NCI-H1694 (cell line): Measurements from ENCODE around the gene FBXL20.
A peak's percentile ranks its signal among the peaks of the same experiment; 100 is the strongest.

ENCODE experiments used
- DNase-seq: peaks from one replicate; lab custom pipeline; 2025; lab: John Stamatoyannopoulos, UW

FBXL20 gene

GRCh38 chr17:39225959-39226683, 175.3 kb downstream of the FBXL20 start:
- DNase-seq, result peak; percentile 88

GRCh38 chr17:39225308-39225958, 176.0 kb downstream of the FBXL20 start, which contains the start of gene STAC2:
STAC2 (minus strand) TSS chr17:39225945; CDS start chr17:39225502, 443 bp downstream.
- no peak for DNase-seq

DNA sequence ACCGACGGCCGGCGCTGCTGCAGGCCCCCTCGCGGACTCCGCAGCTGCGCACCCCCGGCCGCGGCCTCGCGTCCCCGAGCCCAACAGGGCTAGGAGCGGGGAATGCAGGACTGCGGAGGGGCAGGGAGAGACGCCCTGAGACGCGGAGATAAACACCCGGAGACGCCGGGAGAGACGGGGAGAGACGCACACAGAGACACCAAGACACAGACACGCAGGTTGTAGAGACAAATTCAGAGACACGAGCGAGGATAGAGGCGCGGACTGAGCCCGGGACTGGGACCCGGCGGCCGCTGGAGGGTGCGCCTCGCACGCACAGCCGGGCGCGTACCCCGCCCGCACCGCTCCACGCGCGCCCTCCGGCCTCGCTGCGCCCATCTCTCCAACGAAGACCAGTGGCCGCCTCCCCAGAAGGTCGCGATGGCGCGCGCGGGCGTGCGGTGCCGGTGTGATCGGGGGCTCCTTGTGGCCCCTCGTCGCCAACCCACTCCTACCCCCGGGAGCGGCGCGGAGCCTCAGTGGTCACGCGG, 176.6 kb downstream of the FBXL20 start:
- DNase-seq, result no peak

GRCh38 chr17:39223907-39224777, 177.3 kb downstream of the FBXL20 start:
- DNase-seq, result no peak

DNA sequence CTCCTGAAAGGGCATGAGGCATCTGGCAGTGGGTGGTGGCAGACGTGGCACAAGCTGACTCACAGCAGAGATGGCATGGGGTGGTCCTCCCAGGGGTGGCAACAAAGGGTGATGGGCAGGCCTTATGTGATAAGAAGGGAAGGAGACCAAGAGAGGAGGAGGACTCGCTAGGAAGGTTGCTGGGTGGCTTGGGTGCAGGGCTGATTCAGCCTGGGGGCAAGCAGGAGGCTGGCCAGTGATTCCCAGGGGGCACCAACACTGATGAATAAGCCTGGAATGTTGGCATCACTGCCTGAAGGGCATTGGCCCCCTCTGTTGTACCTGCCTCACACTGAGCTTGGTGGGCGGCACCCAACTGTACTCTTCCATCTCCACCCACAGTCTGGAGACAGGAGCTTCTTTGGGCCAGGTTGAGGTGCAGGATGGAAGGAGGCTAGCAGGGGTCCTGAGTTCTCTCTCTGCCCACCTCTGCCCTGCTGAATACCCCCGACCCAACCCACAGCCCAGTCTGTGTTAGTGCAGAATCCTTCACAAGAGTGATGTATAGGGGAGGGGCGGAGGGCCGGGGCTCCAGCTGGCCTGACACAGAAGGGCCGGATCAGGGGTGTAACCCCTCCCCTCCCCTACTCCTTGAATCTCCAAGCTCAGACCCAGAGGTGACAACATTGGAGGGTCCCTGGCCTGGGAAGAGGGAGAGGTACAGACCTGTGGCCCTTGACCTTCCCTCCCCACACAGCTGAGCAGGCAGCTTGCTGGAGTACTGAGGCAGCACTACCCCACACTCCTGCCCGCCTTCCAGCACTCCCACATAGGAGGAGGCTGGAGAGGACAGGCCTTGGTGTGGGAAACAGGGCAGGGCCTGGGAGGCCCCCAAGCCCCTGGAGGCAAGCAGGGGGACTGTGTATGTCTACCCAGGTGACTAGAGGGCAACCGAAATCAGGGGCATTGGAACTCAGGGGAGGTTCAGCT, 178.3 kb downstream of the FBXL20 start:
- DNase-seq, result no peak

- DNase-seq, result no peak
Measured at GRCh38 chr17:39222151-39222550, 179.3 kb downstream of the FBXL20 start.

DNA sequence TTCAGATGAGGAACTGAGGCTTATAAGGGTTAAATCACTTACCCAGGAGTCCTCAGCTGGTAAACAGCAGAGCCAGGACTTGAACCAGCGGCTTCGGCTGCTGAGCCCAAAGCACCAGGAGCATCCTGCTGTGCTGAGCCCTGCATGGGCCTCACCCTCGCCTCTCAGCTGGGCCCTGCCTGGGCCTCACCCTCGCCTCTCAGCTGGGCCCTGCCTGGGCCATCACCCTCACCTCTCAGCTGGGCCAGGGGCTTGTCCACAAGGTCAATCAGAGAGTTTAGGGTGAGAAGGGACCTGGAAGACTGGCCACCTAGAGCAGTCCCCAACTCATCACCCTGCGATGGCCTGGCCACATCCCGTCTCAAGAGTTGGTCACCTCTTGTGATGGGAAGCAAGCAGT, 179.9 kb downstream of the FBXL20 start:
- DNase-seq, result no peak

DNA sequence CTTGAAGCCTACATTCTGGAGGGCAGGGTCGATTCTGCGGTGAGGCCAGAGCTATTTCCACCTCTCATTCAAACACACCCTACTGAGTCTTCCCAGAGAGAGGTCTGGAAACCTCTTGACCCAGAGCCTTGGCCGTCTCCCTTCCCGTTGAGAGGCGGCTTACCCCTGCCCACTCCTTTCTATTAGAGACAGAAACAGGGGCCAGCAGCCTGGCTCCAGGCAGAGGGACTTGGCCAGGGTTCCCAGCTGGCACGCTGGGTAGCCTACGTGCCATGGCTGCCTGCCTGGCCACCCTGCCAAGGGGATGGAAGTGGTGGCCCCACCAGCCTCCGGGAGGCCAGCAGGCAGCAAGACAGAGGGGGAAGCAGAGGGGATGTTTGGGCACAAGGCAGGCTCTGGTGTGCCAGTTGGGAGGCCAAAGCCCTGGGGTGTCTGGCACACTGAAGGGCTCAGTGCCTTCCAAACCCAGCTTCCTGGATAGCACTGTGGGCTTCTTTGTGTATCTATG, 181.7 kb downstream of the FBXL20 start:
- DNase-seq, result no peak

DNA sequence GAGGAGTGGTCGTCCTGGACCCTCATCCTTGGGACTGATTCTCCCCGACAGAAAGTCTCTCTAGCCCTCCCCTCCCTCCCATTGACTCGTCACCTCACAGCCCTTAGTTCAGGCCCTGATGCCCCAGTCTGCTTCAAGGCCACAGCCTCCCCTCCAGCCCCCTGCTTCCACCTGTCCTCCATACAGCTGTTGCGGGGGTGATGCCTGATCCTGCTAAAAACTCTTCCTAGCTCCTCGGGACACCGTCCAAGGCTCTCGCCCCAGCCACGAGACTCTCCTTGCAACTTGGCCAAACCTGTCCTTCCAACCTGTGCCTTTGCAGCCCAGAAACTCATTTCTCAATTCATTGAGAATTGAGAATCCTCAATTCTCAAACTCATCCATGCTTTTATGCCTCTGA, 182.5 kb downstream of the FBXL20 start:
- no peak for DNase-seq

DNA sequence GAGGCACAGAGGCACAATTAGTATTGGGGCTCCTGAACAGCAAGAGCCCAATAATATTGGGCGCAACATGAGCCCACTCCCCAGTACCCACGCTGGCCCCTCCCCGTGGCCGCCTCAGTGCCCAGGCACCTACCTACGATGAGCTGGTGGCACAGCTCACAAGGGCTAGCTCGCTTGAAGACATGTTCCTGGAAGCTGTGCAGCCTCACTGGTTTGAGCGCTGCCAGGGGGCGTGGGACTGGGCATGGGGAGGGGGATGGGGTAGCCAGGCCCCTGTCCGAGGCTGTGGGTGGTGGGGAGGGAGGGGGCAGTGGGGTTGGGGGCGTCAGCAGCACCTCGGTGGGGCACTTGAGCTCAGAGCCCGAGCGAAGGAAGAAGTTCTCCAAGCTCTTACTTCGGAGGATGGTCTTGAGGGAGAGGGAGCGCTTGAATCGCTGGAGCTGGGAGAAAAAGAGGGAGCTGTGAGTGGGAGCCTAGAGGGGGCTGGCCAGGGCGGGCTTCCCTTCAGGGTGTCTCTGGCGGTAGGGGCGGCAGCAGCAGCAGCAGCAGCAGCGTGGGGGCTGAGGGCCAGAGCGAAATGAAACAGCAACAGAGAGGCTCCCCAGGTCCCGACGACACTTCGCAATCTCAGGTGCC, 183.6 kb downstream of the FBXL20 start:
- DNase-seq, result no peak

DNA sequence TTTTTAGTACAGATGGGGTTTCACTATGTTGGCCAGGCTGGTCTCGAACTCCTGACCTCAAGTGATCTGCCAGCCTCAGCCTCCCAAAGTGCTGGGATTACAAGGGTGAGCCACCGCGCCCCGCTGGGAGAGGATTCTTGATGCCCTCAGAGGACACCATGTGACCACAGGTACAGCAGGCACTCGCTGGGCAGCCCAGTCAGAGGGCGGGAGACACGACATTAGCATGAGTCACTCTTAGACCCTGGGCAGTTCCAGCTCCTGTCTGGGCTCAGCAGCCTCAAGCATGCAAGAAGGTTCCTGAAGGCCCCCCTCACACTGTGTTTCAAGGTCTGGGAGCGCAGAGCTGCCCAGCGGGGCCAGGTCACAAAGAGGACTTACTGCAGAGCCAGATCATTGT, 187.6 kb downstream of the FBXL20 start:
- DNase-seq, result no peak

- no peak for DNase-seq
Measured at GRCh38 chr17:39212841-39213480, 188.5 kb downstream of the FBXL20 start.

DNA sequence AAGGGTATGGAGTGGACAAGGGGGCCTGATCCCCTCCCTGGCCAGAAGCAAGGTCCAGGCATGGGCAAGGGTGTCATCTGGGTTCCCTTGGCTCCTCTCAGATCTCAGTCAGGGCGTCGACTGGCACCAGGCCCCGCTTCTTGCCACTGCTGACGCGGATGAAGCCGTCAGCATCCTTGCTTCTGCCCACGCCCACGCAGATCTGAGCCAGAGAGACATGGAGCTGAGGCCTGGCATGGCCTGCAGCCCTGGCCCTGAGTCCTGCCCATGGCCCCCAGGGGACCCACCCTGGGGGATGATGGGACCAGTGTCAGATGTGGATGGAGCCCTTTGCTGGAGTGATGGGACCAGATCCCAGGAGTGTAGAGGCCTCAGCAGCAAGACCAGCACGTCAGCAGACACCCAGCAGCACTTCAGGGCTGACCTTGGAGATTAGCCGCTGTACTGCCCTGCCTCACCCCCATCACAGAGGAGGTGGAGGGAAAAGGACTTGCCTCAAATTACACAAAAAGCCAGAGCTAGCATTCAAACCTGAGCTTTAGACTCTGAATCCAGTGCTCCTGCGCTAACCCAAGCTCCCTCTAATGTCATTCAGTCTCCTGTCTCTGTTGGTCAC, 189.1 kb downstream of the FBXL20 start:
- no peak for DNase-seq

- no peak for DNase-seq
Measured at GRCh38 chr17:39210093-39210434, 191.4 kb downstream of the FBXL20 start.

GRCh38 chr17:39209317-39210092, 191.9 kb downstream of the FBXL20 start:
- no peak for DNase-seq

GRCh38 chr17:39208893-39209292, 192.5 kb downstream of the FBXL20 start:
- DNase-seq, result peak; percentile 74

- DNase-seq, result peak; percentile 50
Measured at GRCh38 chr17:39208136-39208535, 193.3 kb downstream of the FBXL20 start.

- DNase-seq, result no peak
Measured at GRCh38 chr17:39205112-39205526, 196.3 kb downstream of the FBXL20 start.

DNA sequence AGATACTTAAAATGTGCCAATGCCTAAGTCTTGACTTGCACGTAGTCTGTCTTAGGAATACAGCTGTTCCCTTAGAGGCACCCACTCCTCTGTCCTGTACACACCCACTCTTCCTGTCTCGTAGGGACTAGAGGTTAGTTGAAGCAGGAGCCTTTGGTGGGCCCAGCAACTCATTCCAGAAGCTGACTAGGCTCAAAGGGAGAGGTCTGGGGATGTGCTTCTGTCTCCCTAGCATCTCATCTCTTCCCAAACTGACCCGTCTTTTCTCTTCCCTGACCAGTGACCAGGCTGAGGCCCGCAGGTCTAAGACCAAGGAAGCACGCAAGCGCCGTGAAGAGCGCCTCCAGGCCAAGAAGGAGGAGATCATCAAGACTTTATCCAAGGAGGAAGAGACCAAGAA, 197.2 kb downstream of the FBXL20 start:
- DNase-seq, result no peak
